GM03348 (cell line): ENCODE results near the gene ZNF326.
"Not testable (repeated sequence)": the region's sequence is repeated elsewhere in the genome, so short reads cannot be mapped to it uniquely, and the experiment has no call there.

Experiments
- DNase-seq: peaks from one replicate; pipeline ENCODE4 v3.0.0; 2012; ENCODE audit warnings: low spot score

The ZNF326 gene

GRCh38 chr1:89997152-89997551, 2.2 kb downstream of the ZNF326 start:
- not testable (repeated sequence) for DNase-seq

GRCh38 chr1:89998306-89998705, 3.4 kb downstream of the ZNF326 start:
- DNase-seq = peak; percentile 45

GRCh38 chr1:89999208-89999607, 4.3 kb downstream of the ZNF326 start:
- no peak for DNase-seq

- DNase-seq = no peak
These were observed 4.7 kb downstream of the ZNF326 start for GRCh38 chr1:89999628-90000027.

GRCh38 chr1:90000934-90001676, 6.2 kb downstream of the ZNF326 start:
- DNase-seq = no peak

GRCh38 chr1:90007979-90008404, 13.1 kb downstream of the ZNF326 start:
- DNase-seq = no peak

GRCh38 chr1:90012300-90012699, 17.4 kb downstream of the ZNF326 start:
- no peak for DNase-seq

- DNase-seq = no peak
These were observed 28.8 kb downstream of the ZNF326 start for GRCh38 chr1:90023691-90024090.

- no peak for DNase-seq
These were observed 32.4 kb downstream of the ZNF326 start for GRCh38 chr1:90027281-90027680.

GRCh38 chr1:90039652-90040051, 44.7 kb downstream of the ZNF326 start:
- DNase-seq = no peak

- no peak for DNase-seq
These were observed 48.7 kb downstream of the ZNF326 start for GRCh38 chr1:90043586-90043985.

GRCh38 chr1:90044346-90044745, 49.4 kb downstream of the ZNF326 start:
- DNase-seq = no peak

GRCh38 chr1:90045853-90046563, 51.1 kb downstream of the ZNF326 start:
- peak; percentile 35 for DNase-seq

- no peak for DNase-seq
These were observed 51.7 kb downstream of the ZNF326 start for GRCh38 chr1:90046635-90047034.

GRCh38 chr1:90048043-90048442, 53.1 kb downstream of the ZNF326 start:
- DNase-seq = peak; percentile 15

- DNase-seq = not testable (repeated sequence)
These were observed 68.1 kb downstream of the ZNF326 start for GRCh38 chr1:90062700-90063643.

GRCh38 chr1:90064109-90064508, 69.2 kb downstream of the ZNF326 start:
- DNase-seq = not testable (repeated sequence)

- DNase-seq = no peak
These were observed 72.5 kb downstream of the ZNF326 start for GRCh38 chr1:90067194-90067931.

GRCh38 chr1:90068611-90069280, 73.8 kb downstream of the ZNF326 start:
- no peak for DNase-seq

GRCh38 chr1:90074137-90074536, 79.2 kb downstream of the ZNF326 start:
- DNase-seq = no peak

- DNase-seq = no peak
These were observed 79.7 kb downstream of the ZNF326 start for GRCh38 chr1:90074566-90074965.
